ENCODE measurements around the gene LCN15.

GRCh38 chr9:136729144-136729543 is 35.2 kb downstream of the LCN15 start:
- TF ChIP-seq, protein P1, sequence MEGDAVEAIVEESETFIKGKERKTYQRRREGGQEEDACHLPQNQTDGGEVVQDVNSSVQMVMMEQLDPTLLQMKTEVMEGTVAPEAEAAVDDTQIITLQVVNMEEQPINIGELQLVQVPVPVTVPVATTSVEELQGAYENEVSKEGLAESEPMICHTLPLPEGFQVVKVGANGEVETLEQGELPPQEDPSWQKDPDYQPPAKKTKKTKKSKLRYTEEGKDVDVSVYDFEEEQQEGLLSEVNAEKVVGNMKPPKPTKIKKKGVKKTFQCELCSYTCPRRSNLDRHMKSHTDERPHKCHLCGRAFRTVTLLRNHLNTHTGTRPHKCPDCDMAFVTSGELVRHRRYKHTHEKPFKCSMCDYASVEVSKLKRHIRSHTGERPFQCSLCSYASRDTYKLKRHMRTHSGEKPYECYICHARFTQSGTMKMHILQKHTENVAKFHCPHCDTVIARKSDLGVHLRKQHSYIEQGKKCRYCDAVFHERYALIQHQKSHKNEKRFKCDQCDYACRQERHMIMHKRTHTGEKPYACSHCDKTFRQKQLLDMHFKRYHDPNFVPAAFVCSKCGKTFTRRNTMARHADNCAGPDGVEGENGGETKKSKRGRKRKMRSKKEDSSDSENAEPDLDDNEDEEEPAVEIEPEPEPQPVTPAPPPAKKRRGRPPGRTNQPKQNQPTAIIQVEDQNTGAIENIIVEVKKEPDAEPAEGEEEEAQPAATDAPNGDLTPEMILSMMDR (IDR thresholded peaks at IDR 0.05 in 8 of 11, conservative IDR thresholded peaks at IDR 0.05 in 3 of 11), result no peak
- TF ChIP-seq POLR2AphosphoS5 (IDR thresholded peaks at IDR 0.05) (no peak), POLR2A (IDR thresholded peaks at IDR 0.05) (no peak)
